GM19035 (cell line): Measurements from ENCODE around the gene PLA2G15.

Experiments used
- ATAC-seq: cut with Tn5 transposase; IDR thresholded peaks from one replicate; pipeline ENCODE4 v1.9.1; 2021; ENCODE audit not compliant: unreplicated experiment

The PLA2G15 gene

DNA sequence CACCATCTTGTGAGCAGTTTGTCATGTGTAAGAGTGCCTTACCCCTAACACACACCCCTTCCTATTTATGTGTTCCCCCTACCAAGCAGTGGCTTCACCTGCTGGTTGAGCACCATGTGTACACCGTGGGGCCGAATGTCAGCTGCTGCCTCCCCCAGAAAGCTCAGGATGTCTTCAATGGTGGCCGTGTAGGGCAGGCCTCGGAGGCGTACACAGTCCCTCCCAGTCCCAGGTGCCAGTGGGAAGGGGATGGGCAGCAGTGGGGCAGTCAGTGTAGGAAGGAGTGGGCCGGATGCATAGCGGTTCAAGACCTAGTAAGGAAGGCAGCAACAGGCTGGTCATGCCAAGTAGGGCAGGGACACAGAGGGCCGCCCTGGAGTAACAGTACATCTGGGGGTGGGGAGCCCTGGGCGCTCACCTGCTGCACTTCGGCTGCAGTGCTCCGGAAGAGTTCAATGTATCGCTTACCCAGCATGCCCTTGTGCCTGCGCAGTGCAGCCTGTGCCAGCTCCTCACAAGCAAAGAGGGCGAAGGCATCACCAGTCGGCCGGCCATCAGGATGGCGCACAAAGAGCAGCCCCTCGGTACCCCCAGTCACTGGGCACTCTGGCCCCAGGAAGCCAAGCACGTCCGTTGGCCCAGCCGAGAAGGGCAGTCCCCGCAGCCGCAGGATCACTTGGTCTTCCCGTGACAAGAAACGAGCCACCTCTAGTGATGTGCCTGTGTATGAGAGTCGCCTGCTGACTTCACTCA, 13.6 kb upstream of the PLA2G15 start:
- no peak for ATAC-seq

DNA sequence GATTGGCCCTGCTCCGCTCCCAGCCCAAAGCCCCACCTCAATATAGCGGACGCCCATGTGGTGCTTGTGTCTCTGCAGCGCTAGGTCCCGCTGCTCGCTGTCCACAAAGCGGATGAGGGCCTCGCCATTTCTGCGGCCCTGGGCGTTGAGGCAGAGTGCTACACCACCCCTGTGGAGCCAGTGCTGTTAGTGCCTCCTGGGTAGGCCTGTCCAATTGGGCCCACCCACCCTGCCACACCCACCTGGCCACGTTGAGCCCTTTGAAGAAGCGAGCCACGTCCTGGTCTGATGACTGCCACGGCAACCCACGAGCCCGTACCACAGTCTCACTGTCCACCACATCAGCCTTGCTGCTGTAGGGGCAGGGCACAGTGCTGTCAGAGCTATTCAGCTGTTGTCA, 12.8 kb upstream of the PLA2G15 start:
- ATAC-seq: no peak

DNA sequence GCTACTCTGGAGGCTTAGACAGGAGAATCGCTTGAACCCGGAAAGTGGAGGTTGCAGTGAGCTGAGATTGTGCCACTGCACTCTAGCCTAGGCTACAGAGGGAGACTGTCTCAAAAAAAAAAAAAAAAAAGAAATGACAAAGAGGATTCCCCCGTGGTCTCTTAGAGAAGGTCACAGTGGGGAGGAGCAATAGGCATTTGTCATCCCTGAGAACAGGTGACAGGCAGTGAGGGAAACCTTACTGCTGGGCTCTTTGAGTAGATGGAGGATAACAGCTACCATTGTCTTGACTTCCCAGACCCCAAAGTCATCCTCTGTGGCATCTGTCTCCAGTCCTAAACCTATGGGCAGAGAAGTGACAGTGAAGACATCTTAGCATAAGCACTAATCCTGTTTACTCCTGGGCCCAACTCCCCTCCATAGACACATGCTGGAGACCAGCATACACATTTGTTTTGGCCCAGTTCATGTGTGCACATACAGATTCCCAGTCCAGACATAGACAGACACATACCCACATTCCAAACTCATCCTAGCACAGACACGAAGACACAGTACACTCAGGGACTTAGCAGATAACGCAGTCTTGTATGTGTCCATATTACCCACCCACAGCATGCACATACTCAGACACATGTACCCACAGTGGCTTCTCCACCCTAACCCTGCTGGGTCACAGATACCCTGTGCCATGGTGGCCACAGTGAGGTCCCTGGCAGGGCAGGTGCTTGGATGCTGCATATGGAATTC, 11.9 kb upstream of the PLA2G15 start:
- no peak for ATAC-seq

DNA sequence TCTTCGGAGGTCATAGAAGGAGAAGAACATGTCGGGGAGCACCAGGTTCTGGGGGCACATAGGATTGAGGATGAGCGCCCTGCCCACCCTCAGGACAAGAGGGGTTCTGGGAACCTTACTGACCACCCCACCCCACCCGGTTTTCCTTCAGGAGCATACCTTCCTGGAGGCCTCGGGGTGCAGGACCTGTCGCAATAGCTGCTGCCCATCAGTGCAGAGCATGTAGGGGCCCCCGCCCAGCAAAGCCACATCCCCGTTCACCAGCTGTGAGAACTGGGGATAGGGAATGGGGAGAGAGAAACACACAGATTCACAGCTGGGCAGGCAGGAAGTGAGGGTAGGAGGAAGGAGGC, 11.4 kb upstream of the PLA2G15 start:
- ATAC-seq: no peak

DNA sequence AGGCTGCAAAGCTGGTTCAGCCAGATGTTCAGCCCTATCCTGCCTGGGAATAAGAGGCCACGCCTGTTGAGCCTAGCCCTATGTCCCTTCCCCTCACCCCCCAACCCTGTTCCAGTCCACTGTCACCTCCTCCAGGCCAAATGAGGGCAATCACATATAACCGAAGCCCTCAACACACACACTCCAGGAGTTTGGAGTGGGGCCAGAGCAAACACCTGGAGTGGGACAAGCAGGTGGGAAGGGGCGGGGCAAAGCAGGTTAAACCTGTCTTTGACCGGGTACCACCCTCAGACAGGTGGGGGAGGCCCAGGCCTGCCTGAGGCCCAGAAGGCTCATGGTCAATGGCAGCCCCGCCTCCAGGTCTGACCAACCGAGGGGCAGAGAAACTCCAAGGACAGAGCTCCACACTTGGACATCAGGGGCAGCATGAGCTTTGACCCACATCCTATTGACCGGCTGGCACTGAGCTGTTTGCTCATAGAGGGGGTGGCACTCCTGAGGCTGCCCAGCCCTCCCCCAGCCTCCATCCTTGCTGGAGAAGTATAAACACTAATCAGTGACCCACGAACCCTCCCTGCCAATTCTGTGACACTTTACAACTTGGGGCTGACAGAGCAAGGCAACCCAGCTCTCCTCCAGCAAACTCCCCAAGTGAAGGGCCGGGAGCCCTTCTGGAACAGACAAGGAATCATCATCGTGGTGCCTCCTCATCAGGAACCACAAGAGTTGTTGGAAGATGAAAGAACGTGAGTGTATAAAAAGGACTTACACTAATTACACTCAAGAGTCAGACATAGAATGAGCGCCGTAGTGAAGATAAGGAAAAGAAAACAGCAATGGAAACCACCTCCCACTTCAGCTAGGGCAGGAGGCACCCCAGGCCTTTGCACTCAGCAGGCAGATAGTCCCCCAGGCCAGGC, 10.7 kb upstream of the PLA2G15 start:
- ATAC-seq: no peak

DNA sequence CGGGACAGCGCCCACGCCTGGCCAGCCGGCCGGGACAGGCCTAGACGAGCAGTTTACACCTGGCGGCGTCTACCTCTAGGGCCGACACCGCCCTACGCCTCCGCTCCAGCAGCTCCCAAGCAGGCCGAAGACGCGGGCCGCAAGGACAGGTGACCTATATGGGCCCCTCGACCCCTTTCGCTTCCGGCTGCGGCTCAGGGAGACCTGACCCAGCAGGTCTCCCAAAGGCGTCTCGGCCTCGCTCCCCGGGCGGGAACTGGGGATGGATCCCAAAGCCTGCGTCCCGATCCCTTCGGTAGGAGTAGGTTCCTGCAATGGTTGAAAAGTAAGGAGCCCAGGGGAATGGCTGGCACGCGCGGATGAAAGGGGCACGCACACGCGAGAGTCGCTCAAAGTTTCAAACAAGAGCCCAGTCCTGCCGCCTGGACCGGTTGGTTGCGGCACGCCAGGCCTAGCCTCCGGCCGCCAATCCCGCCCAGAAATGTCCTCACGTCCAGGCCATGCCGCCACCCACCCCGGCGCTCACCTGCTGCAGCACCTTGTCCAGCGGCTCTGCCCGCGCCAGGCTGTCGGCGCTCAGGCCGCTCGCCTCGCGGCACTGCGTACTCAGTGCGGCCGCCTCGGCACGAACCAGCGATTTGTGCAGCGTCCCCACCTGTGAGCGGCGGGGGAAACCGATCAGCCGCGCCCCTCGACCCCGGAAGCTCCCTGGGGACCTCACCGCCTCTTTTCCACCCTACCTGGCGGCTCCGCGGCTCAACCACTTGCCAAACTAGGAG, 9.9 kb upstream of the PLA2G15 start:
- ATAC-seq: no peak

DNA sequence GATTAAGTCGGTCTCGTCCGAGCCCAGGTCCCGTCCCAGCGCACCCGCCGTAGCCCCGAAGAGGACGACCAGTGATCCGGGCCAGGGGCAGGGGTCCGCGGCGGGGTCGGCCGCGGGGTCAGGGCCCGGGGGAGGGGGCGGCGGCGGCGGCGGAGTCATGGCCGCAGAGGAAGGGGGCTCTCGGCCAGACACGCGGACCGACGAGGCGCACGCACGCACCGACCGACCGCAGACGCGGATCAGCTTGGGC, 9.4 kb upstream of the PLA2G15 start, which contains the start of gene ESRP2:
Gene ESRP2 (minus strand): TSS at position 241 of the 250 bp plus-strand sequence. CDS start 82 bp downstream, at position 159.
- ATAC-seq: no peak

DNA sequence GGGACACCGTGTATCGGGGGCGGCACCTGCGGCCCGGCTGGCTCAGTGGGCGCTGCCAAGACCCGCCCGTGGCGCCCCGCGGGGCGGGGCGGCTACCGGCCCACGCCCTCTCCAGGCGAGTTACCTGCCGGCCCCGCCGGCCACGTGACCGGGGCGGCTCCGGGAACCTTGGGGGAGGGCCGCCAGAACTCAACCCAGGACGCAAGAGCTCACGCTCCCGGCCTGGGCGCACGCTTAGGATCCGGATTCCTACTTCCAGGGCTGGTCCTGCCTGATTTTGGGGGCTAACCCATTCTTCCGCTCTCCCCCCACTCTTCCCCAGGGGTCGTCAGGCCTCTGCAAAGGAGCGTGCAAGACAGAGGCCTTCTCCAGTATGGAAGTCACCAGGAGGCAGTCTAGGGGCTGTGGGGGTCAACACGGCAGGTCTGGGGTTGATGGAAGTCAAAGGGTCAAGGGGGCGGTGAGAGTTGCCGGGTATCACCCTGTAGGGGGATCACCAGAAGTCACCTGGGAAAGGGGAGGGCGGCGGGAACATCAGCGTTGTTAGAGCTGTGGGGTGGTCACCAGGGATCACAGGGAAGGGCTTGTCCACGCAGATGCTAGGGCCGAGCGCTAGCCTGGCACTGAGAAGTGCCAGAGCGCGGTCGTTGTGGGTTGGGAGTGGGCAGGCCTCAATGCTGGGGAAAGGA, 8.9 kb upstream of the PLA2G15 start:
- no peak for ATAC-seq

DNA sequence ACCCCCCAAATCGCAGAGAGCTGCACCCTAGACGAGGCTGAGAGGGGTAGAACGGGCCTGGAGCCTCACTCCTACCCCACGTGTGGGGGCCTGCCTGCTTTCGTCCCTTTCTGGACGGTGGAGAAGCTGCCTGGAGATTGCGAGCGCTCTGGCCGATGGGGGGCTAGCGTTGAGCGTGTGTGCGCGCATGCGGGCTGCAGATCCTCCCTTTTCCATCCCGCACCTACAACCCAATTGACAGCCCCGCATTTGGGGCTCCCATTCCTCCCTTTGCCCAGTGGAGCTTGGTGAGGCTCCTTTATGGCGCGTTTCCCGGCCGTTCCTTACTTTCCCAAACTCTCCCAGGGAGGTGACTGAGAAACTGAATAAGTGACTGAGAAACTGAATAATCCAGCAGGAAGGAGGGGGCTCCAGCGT, 8.3 kb upstream of the PLA2G15 start:
- ATAC-seq: no peak

DNA sequence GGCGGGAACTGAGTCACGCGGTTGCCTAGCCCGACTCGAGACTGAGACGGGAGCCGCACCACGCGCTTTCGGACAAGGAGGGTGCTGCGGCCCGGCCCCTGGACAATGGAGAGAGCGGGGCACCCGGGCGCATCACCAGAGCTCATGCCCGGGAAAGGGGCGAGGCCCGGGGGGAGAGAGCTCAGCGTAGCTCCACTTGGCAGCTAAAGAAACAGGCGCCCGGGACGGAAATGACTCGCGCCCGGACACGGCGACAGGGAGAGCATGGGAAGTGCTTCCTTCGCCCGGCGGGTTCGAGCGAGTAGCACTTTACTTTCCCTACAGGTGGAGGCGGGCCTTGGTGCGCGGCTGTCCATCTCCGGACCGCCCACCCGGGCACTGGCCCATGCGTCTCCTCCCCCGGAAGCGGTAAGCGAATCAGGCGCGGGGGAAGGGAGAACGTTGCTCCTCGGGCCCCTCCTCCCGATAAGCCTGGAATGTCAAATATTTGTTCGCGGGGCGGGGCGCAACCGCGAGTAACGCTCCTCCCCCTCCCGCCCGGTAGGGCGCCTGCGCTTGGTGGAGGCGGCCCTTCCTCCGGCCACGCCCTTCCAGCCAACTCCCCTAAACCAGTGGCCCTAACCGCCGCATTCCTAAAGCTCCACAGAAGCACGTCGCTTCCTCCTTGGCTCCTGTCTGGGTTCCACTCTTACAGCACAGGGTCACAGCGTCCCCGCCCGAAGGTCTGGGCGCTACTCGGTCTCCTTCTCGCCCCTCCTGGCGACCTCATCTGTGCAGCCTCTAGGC, 7.7 kb upstream of the PLA2G15 start:
- peak; percentile 78 for ATAC-seq

DNA sequence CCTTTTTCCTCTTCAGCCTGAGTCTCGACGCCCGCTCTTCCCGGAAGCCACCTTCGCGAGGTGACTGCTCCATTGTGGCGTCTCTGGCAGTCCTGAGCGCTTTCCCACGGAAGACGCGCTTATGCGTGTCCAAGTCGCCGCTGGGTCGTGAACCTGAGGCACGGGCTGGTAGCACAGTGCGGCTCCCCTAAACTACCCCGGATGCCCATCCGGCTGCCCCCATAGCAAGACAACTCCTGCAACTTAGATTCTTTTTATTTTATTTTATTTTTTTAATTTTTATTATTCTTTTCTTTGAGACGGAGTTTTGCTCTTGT, 7.2 kb upstream of the PLA2G15 start:
- peak; percentile 23 for ATAC-seq

DNA sequence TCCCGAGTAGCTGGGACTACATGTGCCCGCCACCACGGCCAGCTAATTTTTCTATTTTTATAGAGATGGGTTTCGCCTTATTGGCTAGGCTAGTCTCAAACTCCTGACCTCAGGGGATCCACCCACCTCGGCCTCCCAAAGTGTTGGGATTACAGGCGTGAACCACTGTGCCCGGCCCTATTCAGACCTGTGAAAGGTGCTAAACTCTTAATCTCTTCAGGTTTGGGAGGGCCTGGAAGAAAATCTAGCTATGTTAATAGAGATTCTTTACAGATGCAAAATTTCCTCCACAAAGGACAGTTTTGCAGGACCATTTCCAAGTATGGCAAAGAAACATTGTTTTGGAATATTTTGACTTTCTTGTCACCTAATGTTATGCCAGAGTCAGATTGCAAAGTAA, 3.1 kb upstream of the PLA2G15 start:
- ATAC-seq: no peak

DNA sequence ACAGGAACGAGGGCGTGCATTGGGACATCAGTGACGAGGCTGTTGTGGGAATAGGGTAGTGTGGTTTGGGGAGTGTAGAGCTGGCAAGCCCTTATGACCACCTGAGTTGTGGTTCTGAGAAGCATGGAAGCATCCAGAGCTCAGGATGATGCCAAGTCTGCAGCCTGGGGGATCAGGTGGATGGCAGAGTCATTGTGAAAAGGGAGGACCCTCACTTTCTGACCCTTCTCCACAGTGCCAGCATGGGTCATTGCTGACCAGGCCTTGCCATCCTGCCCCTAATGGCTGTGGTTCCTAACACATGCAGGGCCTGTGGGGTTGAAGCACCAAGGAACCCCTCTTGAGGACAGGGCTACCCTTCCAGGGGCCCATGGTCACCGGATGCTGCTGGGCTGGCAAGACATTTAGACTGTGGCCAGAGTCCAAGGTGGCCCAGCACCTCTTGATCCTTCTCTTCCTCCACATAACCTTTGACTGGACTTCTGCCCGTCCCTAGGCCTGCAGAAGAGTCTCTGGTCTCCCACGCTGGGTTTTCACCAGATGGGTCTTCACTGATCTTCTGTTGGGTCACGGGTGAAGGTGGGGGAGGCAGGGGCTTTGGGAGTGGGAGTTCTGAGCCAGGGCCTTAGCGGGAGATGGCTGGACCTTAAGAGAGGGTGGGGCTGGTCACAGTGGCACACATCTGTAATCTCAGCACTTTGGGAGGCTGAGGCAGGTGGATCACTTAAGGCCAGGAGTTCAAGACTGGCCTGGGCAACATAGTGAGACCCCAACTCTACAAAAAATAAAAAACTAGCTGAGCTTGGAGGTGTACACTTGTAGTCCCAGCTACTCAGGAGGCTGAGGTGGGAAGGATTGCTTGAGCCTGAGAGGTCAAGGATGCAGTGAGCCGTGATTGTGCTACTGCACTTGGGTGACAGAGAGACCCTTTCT, 2.0 kb upstream of the PLA2G15 start:
- no peak for ATAC-seq

DNA sequence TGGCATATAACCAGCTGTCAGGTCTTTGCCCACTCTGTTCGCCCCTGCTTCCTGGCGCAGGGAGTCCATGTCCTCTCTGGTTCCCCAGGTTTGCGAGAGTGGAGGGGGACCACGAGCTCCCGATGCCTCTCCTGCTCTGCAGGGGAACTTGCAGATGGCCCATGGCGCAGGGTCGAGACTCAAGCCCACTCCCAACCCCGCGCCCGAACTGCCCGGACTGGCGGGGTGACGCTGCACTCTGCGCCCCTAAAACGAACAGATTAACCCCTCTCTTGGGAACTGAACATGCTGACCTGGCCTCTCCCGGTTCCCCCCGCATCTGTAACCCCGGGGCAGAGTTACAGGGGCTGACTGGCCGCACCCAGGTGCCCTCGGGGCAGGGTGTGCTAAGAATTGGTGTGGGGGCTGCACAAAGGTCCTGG, 681 bp upstream of the PLA2G15 start:
- ATAC-seq: peak; percentile 9

DNA sequence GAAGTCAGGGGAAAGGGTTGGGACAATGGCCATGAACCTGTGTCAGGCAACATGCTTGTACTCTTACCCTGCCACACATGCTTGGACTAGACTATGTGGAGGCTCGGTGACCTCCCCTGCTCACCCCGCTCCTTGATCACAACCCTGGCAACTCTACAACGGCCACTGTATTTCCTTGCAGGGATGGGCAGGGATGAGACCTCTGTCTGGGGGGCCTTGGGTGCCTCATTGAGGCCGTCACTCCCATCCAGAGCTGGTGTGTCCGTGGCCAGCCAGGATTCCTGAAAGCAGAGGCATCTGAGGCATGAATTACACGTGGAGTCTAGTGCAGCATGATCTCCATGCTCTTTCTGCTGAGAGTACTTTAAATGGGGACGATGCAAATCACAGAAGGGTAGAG, 948 bp downstream of the PLA2G15 start:
- ATAC-seq: no peak

DNA sequence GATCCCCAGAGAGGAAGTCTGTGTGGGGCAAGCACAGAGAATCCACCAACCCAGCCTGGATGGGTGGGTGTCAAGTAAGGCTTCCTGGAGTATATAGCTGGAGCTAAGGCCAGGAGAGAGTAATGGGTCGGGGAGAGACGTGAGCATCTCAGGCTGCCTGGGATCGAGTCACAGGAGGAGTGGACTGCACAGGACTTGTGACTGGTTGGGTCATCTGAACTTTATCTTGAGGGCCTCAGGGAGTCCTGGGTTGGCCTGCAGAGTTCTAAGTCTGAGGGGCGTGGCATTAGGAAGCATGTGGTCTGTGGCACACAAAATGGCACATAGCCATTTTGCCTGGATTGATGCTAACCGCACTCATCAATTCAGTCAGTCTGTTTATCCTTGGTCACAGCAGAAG, 1.5 kb downstream of the PLA2G15 start:
- ATAC-seq: no peak

DNA sequence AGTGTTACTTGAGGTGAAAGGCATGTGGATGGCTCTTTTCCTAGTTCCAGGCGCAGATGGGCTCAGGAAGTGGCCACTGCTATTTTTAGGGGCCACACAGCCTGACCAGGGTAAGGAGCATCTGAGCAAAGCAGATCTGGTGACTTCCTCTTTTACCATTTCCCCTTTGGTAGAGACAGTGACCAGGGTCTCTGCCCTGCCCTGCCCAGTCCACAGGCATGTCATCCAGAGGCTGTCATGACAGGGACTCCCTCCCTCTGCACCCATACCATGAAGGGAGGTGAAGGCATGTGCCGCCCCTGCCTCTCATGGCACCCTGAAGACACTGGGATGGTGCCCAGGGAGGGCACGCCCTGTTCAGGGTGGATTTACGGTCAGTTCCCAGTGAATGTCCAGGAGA, 2.2 kb downstream of the PLA2G15 start:
- ATAC-seq: no peak

DNA sequence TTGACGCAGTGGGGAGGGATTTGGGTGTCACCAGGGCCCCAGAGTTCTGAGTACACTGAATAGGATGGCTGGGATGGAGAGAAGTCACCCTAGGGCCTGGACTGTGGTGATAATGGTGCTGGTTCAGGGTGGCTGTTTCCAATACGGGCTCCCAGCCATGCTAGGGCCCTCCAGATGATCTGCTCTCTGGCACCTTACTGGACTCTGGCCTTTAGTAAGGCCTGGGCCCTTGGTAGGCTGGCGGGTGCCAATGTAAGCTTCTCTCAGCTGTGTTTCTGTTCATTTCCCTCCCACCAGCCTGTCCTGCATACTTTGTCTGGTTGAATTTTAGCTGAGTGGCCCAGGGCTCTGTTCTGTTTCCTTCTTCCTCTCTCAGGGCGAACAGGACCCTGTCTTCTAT, 2.8 kb downstream of the PLA2G15 start:
- no peak for ATAC-seq

DNA sequence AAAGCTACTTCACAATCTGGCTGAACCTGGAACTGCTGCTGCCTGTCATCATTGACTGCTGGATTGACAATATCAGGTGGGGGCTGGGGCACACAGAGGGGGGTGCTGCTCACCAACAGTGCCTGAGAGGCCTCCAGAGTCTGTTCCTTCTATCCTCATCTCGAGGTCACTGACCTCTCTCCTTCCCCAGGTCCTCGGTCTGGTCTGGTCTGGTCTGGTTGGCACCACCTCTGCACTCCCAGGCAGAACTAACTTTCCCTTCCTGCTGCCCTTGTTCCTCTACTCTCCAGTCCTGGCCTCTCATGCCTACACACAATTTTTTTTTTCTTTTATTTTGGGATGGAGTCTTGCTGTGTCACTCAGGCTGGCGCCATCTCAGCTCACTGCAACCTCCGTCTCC, 4.2 kb downstream of the PLA2G15 start:
- ATAC-seq: no peak
